H1 (cell line): ENCODE data around the gene LILRB3.

Experiments
- CTCF ChIP-seq, 3 experiments: IDR thresholded peaks; 1 replicate in 2 of 3; 2 replicates in 1 of 3; pipeline versions ENCODE4 v1.5.1 to v1.6.1; 2011; ENCODE audit warnings: low read length in 3 of 3, mild to moderate bottlenecking in 3 of 3, inconsistent platforms in 2 of 3, low read depth in 1 of 3, moderate library complexity in 1 of 3; ENCODE audit not compliant: insufficient read depth in 1 of 3; ENCODE audit errors: control extremely low read depth in 1 of 3
- EP300 ChIP-seq, 2 experiments: IDR thresholded peaks; 1 replicate in 1 of 2; 2 replicates in 1 of 2; pipeline ENCODE4 v1.6.1; 2011 to 2012; ENCODE audit warnings: low read depth in 2 of 2, low read length in 2 of 2, mild to moderate bottlenecking in 2 of 2, borderline replicate concordance in 1 of 2, inconsistent platforms in 1 of 2, moderate library complexity in 1 of 2
- EZH2 ChIP-seq: fragments of 200-600 bp; sonication (generic); IDR thresholded peaks from 2 replicates; pipeline ENCODE4 v1.7.1; 2012; ENCODE audit warnings: low read depth, mild to moderate bottlenecking, moderate library complexity, low read length, inconsistent platforms; ENCODE audit not compliant: severe bottlenecking
- JUND ChIP-seq: IDR thresholded peaks from 2 replicates; pipeline ENCODE4 v1.6.1; 2011; ENCODE audit warnings: mild to moderate bottlenecking, improper control_type of control experiment, low read length
- MAFK ChIP-seq: IDR thresholded peaks from 2 replicates; pipeline ENCODE4 v1.6.1; 2012; ENCODE audit warnings: low read depth, mild to moderate bottlenecking, improper control_type of control experiment, low read length
- MAX ChIP-seq: IDR thresholded peaks from 2 replicates; pipeline ENCODE4 v1.6.1; 2012; ENCODE audit warnings: inconsistent platforms

- TF ChIP-seq CTCF (IDR thresholded peaks at IDR 0.05; ENCODE audit: control extremely low read depth in 1 of 3, insufficient read depth in 1 of 3, low read depth in 1 of 3, low read length in 3 of 3) (no peak), MAX (no peak), MAFK (no peak), JUND (no peak), EZH2 (no peak), EP300 (IDR thresholded peaks at IDR 0.05; ENCODE audit: borderline replicate concordance in 1 of 2, low read depth in 2 of 2, low read length in 2 of 2) (no peak)
Observed at GRCh38 chr19:54255105-54255775, 32.4 kb upstream of the LILRB3 start.
